ENCODE data around the gene CYSLTR2. TPM values are rescaled to one million over a fixed set of nuclear protein-coding genes. Genes with fewer than 3 reads are reported as not detected.
A peak's percentile ranks its signal among the peaks of the same experiment; 100 is the strongest.

Gene CYSLTR2
- polyA plus RNA-seq, 1 donor (not counting 4 experiments of a cell fraction or from before 2014, with no cell fraction given) = not detected

DNA sequence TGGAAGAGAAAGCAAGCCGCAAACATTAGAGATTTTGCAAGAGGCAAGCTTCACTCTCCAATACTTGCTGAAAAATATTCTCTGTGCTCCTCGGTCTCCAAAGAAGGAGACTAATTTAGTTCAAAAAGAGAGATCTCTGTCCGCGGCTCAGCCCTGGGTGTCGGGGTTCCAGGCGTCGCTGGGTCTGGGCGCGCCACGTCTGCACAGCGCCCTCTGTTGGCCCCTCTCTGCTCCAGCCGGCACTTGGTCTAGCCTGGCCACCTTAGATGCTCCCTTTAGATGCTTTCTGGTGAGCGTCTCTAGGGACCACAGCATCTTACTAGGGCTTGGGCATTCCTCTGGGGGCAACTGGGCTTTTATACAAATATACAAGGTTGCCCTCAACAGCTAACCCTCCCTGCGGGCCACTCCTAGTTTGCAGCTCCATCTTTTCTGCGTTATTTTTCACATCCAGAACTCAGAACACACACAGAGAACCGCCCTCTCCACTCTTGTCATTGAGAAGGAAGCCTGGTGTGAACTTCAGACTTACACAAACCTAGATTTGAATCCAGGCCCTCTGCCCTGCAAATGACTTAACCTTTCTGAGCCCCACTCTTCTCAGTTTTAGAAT lies 78.3 kb downstream of the CYSLTR2 start:
- H4K20me1 ChIP-seq (ENCODE audit: control insufficient read depth, extremely low read depth, insufficient read depth, low read length) = no peaks in the 10 kb centered on the region
- H3K4me1 ChIP-seq (ENCODE audit: control insufficient read depth, extremely low read depth, insufficient read depth, low read length) = peaks cover 5% of the 10 kb centered on the region
- H3K27me3 ChIP-seq (ENCODE audit: control insufficient read depth, extremely low read depth, insufficient read depth, low read length) = peaks cover 3% of the 10 kb centered on the region
- no peak for FAIRE-seq
- dilution Hi-C loops (cut with MboI; ENCODE audit: extremely low pct_ligation_motif_present, low sequenced_read_pairs) = no loop called here
- no peaks in the 10 kb centered on the region for H3K9me3 ChIP-seq (ENCODE audit: control insufficient read depth, low read depth, low read length)
- TF ChIP-seq EZH2 (IDR thresholded peaks at IDR 0.05; ENCODE audit: low read length) = no peak
- TF ChIP-seq, protein P1, sequence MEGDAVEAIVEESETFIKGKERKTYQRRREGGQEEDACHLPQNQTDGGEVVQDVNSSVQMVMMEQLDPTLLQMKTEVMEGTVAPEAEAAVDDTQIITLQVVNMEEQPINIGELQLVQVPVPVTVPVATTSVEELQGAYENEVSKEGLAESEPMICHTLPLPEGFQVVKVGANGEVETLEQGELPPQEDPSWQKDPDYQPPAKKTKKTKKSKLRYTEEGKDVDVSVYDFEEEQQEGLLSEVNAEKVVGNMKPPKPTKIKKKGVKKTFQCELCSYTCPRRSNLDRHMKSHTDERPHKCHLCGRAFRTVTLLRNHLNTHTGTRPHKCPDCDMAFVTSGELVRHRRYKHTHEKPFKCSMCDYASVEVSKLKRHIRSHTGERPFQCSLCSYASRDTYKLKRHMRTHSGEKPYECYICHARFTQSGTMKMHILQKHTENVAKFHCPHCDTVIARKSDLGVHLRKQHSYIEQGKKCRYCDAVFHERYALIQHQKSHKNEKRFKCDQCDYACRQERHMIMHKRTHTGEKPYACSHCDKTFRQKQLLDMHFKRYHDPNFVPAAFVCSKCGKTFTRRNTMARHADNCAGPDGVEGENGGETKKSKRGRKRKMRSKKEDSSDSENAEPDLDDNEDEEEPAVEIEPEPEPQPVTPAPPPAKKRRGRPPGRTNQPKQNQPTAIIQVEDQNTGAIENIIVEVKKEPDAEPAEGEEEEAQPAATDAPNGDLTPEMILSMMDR (optimal IDR thresholded peaks at IDR 0.05 in 1 of 3, IDR thresholded peaks at IDR 0.05 in 1 of 3, conservative IDR thresholded peaks at IDR 0.05 in 1 of 3; ENCODE audit: extremely low read depth in 1 of 3, insufficient read depth in 2 of 3, low read length in 3 of 3) = peak; percentile 68 to 90 (median 87)
- H3K27ac ChIP-seq (ENCODE audit: control insufficient read depth, insufficient read depth, low read length) = no peak overlapping the region
- H3K9me1 ChIP-seq (ENCODE audit: control insufficient read depth, extremely low read depth, insufficient read depth, low read length) = no peaks in the 10 kb centered on the region
- DNase-seq (ENCODE audit: low read depth, low spot score) = no peak
- no peak overlapping the region for H3K9ac ChIP-seq (ENCODE audit: control insufficient read depth, extremely low read depth, insufficient read depth, low read length)
- H3K79me2 ChIP-seq (ENCODE audit: control insufficient read depth, insufficient read depth, low read length) = no peaks in the 10 kb centered on the region
- peak overlapping the region in 1 of 3 experiments; percentile 15 for H3K4me3 ChIP-seq (ENCODE audit: control insufficient read depth in 2 of 3, extremely low read depth in 1 of 3, insufficient read depth in 2 of 3, low read depth in 1 of 3, low read length in 3 of 3)
- H3K4me2 ChIP-seq (ENCODE audit: control insufficient read depth, extremely low read depth, insufficient read depth, low read depth, low read length) = peak overlapping the region; percentile 17
- H3K36me3 ChIP-seq (ENCODE audit: control insufficient read depth in 2 of 2, extremely low read depth in 1 of 2, insufficient read depth in 2 of 2, low read length in 2 of 2) = no peaks in the 10 kb centered on the region
- no peak overlapping the region for H2AFZ ChIP-seq (ENCODE audit: control insufficient read depth, low read length)

DNA sequence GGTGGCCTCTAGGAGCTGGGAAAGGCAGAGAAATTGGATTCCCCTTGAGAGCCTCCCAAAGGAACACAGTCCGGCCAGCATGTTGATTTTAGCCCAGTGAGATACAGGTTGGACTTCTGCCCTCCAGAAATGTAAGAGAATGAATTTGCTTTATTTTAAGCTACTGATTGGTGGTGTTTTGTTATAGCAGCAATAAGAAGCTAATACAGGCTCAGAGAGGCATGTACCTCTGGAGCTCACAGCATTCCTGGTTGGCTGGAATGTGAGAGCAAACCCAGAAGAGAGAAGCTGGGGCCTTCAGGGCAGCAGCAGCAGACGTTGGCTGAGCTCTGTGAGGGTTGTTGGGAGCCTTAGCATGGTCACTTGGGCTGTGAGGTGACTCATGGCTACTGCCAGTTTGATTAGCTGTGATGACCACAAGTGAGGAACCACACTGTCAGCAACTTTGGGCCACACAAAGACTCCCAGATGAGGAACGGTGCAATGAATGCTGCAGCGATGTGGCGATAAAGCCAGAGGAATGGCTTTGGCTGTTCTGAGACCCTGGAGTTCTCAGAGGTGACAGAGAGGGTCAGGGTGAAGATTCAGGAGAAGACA lies 80.1 kb downstream of the CYSLTR2 start:
- Histone ChIP-seq H3K9ac (ENCODE audit: control insufficient read depth, extremely low read depth, insufficient read depth, low read length) (no peak overlapping the region), H3K4me3 (ENCODE audit: control insufficient read depth in 2 of 3, extremely low read depth in 1 of 3, insufficient read depth in 2 of 3, low read depth in 1 of 3, low read length in 3 of 3) (no peak overlapping the region), H3K27ac (ENCODE audit: control insufficient read depth, insufficient read depth, low read length) (no peak overlapping the region), H3K79me2 (ENCODE audit: control insufficient read depth, insufficient read depth, low read length) (no peaks in the 10 kb centered on the region), H3K9me1 (ENCODE audit: control insufficient read depth, extremely low read depth, insufficient read depth, low read length) (no peaks in the 10 kb centered on the region), H3K4me2 (ENCODE audit: control insufficient read depth, extremely low read depth, insufficient read depth, low read depth, low read length) (no peak overlapping the region), H3K27me3 (ENCODE audit: control insufficient read depth, extremely low read depth, insufficient read depth, low read length) (peaks cover 3% of the 10 kb centered on the region), H3K36me3 (ENCODE audit: control insufficient read depth in 2 of 2, extremely low read depth in 1 of 2, insufficient read depth in 2 of 2, low read length in 2 of 2) (no peaks in the 10 kb centered on the region), H3K9me3 (ENCODE audit: control insufficient read depth, low read depth, low read length) (no peaks in the 10 kb centered on the region), H4K20me1 (ENCODE audit: control insufficient read depth, extremely low read depth, insufficient read depth, low read length) (no peaks in the 10 kb centered on the region), H3K4me1 (ENCODE audit: control insufficient read depth, extremely low read depth, insufficient read depth, low read length) (peaks cover 5% of the 10 kb centered on the region), H2AFZ (ENCODE audit: control insufficient read depth, low read length) (no peak overlapping the region)
- DNase-seq (ENCODE audit: low read depth, low spot score) (no peak), FAIRE-seq (no peak)
- dilution Hi-C loops (cut with MboI; ENCODE audit: extremely low pct_ligation_motif_present, low sequenced_read_pairs) = no loop called here
- TF ChIP-seq, protein P1 (optimal IDR thresholded peaks at IDR 0.05 in 1 of 3, IDR thresholded peaks at IDR 0.05 in 1 of 3, conservative IDR thresholded peaks at IDR 0.05 in 1 of 3; ENCODE audit: extremely low read depth in 1 of 3, insufficient read depth in 2 of 3, low read length in 3 of 3) = no peak
- no peak for TF ChIP-seq EZH2 (IDR thresholded peaks at IDR 0.05; ENCODE audit: low read length)
